Measurements from ENCODE around the gene SRA1. TPM values are rescaled to one million over a fixed set of nuclear protein-coding genes. Genes with fewer than 3 reads are reported as not detected.

Gene SRA1
- total RNA-seq, 1 donor from 2014 or later = 17.1 TPM

- Mint-ChIP-seq H3K36me3 (ENCODE audit: low read depth, unreplicated experiment) (peaks cover 42% of the 10 kb centered on the region), H3K27ac (ENCODE audit: unreplicated experiment) (no peak overlapping the region), H3K4me3 (ENCODE audit: unreplicated experiment) (no peak overlapping the region), H3K9me3 (ENCODE audit: unreplicated experiment) (no peaks in the 10 kb centered on the region), H3K27me3 (ENCODE audit: unreplicated experiment) (peaks cover 28% of the 10 kb centered on the region), H3K4me1 (ENCODE audit: unreplicated experiment) (peaks cover 20% of the 10 kb centered on the region)
- DNase-seq (ENCODE audit: low spot score) = no peak
- no peak for TF ChIP-seq CTCF (IDR thresholded peaks at IDR 0.05; ENCODE audit: unreplicated experiment)
Observed at GRCh38 chr5:140568443-140569063, 11.3 kb upstream of the SRA1 start.

GRCh38 chr5:140567871-140568270, 10.6 kb upstream of the SRA1 start:
- peaks cover 20% of the 10 kb centered on the region for H3K4me1 Mint-ChIP-seq (ENCODE audit: unreplicated experiment)
- peaks cover 33% of the 10 kb centered on the region for H3K27me3 Mint-ChIP-seq (ENCODE audit: unreplicated experiment)
- H3K4me3 Mint-ChIP-seq (ENCODE audit: unreplicated experiment) = no peak overlapping the region
- no peak for DNase-seq (ENCODE audit: low spot score)
- peaks cover 38% of the 10 kb centered on the region for H3K36me3 Mint-ChIP-seq (ENCODE audit: low read depth, unreplicated experiment)
- no peak overlapping the region for H3K27ac Mint-ChIP-seq (ENCODE audit: unreplicated experiment)
- H3K9me3 Mint-ChIP-seq (ENCODE audit: unreplicated experiment) = no peaks in the 10 kb centered on the region
- TF ChIP-seq CTCF (IDR thresholded peaks at IDR 0.05; ENCODE audit: unreplicated experiment) = no peak

- no peak for TF ChIP-seq CTCF (IDR thresholded peaks at IDR 0.05; ENCODE audit: unreplicated experiment)
- H3K4me1 Mint-ChIP-seq (ENCODE audit: unreplicated experiment) = peaks cover 23% of the 10 kb centered on the region
- H3K36me3 Mint-ChIP-seq (ENCODE audit: low read depth, unreplicated experiment) = peaks cover 38% of the 10 kb centered on the region
- H3K27me3 Mint-ChIP-seq (ENCODE audit: unreplicated experiment) = peaks cover 38% of the 10 kb centered on the region
- H3K9me3 Mint-ChIP-seq (ENCODE audit: unreplicated experiment) = no peaks in the 10 kb centered on the region
- H3K27ac Mint-ChIP-seq (ENCODE audit: unreplicated experiment) = peak overlapping the region; percentile 42
- peak overlapping the region; percentile 71 for H3K4me3 Mint-ChIP-seq (ENCODE audit: unreplicated experiment)
- no peak for DNase-seq (ENCODE audit: low spot score)
Observed at GRCh38 chr5:140567136-140567818, 10.0 kb upstream of the SRA1 start.

GRCh38 chr5:140566665-140567064, 9.4 kb upstream of the SRA1 start:
- Mint-ChIP-seq H3K27ac (ENCODE audit: unreplicated experiment) (peak overlapping the region; percentile 42), H3K36me3 (ENCODE audit: low read depth, unreplicated experiment) (peaks cover 38% of the 10 kb centered on the region), H3K4me1 (ENCODE audit: unreplicated experiment) (peaks cover 23% of the 10 kb centered on the region), H3K9me3 (ENCODE audit: unreplicated experiment) (no peaks in the 10 kb centered on the region), H3K4me3 (ENCODE audit: unreplicated experiment) (peak overlapping the region; percentile 71), H3K27me3 (ENCODE audit: unreplicated experiment) (peaks cover 36% of the 10 kb centered on the region)
- TF ChIP-seq CTCF (IDR thresholded peaks at IDR 0.05; ENCODE audit: unreplicated experiment) = no peak
- no peak for DNase-seq (ENCODE audit: low spot score)

- Mint-ChIP-seq H3K4me1 (ENCODE audit: unreplicated experiment) (peaks cover 23% of the 10 kb centered on the region), H3K27me3 (ENCODE audit: unreplicated experiment) (peaks cover 39% of the 10 kb centered on the region), H3K36me3 (ENCODE audit: low read depth, unreplicated experiment) (peaks cover 36% of the 10 kb centered on the region), H3K9me3 (ENCODE audit: unreplicated experiment) (no peaks in the 10 kb centered on the region), H3K27ac (ENCODE audit: unreplicated experiment) (peak overlapping the region; percentile 3), H3K4me3 (ENCODE audit: unreplicated experiment) (peak overlapping the region; percentile 99)
- no peak for DNase-seq (ENCODE audit: low spot score)
- TF ChIP-seq CTCF (IDR thresholded peaks at IDR 0.05; ENCODE audit: unreplicated experiment) = no peak
Observed at GRCh38 chr5:140565780-140566095, 8.5 kb upstream of the SRA1 start.

Measured in endothelial cell (in vitro differentiated cells).